Neutrophil (primary cell): ENCODE data around the gene CANT1.

Source experiments
- H3K27ac ChIP-seq: fragments of 200-600 bp; sonication (generic); 2 replicates; pipeline ENCODE4 v1.5.1; 2016; ENCODE audit warnings: mild to moderate bottlenecking, moderate library complexity
- H3K27me3 ChIP-seq: fragments of 200-600 bp; sonication (generic); 2 replicates; pipeline ENCODE4 v1.6.0; 2016; ENCODE audit warnings: mild to moderate bottlenecking
- H3K36me3 ChIP-seq: fragments of 200-600 bp; sonication (generic); 2 replicates; pipeline ENCODE4 v1.5.1; 2017
- H3K4me1 ChIP-seq, 2 experiments: fragments of 200-600 bp in 1 of 2; sonication (generic) in 1 of 2; 1 replicate in 1 of 2; 2 replicates in 1 of 2; pipeline versions ENCODE4 v1.5.1 to v1.6.1; 2013 to 2016; ENCODE audit warnings: low read depth in 1 of 2, low read length in 1 of 2, mild to moderate bottlenecking in 1 of 2, moderate library complexity in 1 of 2; ENCODE audit not compliant: control insufficient read depth in 1 of 2, insufficient read depth in 1 of 2
- H3K4me3 ChIP-seq, 2 experiments: fragments of 200-600 bp in 1 of 2; sonication (generic) in 1 of 2; 1 replicate in 1 of 2; 2 replicates in 1 of 2; pipeline ENCODE4 v1.5.1; 2013 to 2016; ENCODE audit warnings: low read depth in 1 of 2, low read length in 1 of 2, mild to moderate bottlenecking in 1 of 2, moderate library complexity in 1 of 2
- H3K9me3 ChIP-seq: fragments of 200-600 bp; sonication (generic); 2 replicates; pipeline ENCODE4 v1.5.1; 2016
- CTCF ChIP-seq: fragments of 200-600 bp; sonication (generic); IDR thresholded peaks from 2 replicates; pipeline ENCODE4 v1.5.1; 2016; ENCODE audit warnings: antibody characterized with exemption

Gene CANT1

GRCh38 chr17:79019632-79020584, 10.3 kb upstream of the CANT1 start:
- TF ChIP-seq CTCF = no peak
- no peak overlapping the region for H3K4me3 ChIP-seq
- peaks cover 58% of the 10 kb centered on the region for H3K27me3 ChIP-seq
- no peak overlapping the region for H3K27ac ChIP-seq
- no peaks in the 10 kb centered on the region for H3K9me3 ChIP-seq
- H3K36me3 ChIP-seq = no peaks in the 10 kb centered on the region
- peaks cover 0 to 9% of the 10 kb centered on the region in 2 experiments for H3K4me1 ChIP-seq

DNA sequence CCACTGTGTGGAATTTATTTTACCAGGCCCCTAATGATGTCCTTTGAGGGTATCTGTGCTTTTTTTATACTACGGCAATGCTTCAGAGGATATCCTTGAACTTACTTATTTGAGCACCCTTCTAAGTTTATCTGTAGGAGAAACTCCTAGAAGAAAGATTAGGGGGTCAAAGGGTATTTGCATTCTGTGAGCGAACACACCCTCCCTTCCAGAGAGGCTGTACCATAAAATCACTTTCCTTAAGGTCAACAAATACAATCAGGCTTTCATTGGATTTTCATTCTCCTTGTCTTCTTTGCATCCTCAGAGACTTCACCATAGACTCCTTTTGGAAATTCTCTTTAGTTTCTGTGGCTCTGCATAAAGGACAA, 9.7 kb upstream of the CANT1 start:
- H3K27me3 ChIP-seq = peaks cover 58% of the 10 kb centered on the region
- H3K27ac ChIP-seq = no peak overlapping the region
- H3K4me3 ChIP-seq = no peak overlapping the region
- no peaks in the 10 kb centered on the region for H3K36me3 ChIP-seq
- no peak for TF ChIP-seq CTCF
- H3K4me1 ChIP-seq = peaks cover 0 to 6% of the 10 kb centered on the region in 2 experiments
- H3K9me3 ChIP-seq = no peaks in the 10 kb centered on the region

DNA sequence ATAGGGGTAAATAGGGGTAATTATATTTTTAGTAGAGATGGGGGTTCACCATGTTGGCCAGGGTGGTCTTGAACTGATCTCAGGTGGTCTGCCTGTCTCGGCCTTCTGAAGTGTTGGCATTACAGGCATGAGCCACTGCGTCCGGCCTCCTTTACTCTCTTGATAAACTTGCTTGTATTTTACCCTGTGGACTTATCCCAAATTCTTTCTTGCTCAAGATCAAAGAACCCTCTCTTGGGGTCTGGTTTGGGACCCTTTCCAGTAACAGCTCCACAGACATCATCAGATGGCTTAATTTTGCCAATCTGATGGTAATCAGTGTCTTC, 8.8 kb upstream of the CANT1 start:
- Histone ChIP-seq H3K9me3 (no peaks in the 10 kb centered on the region), H3K27me3 (peaks cover 58% of the 10 kb centered on the region), H3K4me3 (no peak overlapping the region), H3K36me3 (no peaks in the 10 kb centered on the region), H3K4me1 (no peaks in the 10 kb centered on the region), H3K27ac (no peak overlapping the region)
- no peak for TF ChIP-seq CTCF

GRCh38 chr17:79017546-79018369, 8.2 kb upstream of the CANT1 start:
- Histone ChIP-seq H3K27ac (no peak overlapping the region), H3K36me3 (no peaks in the 10 kb centered on the region), H3K4me3 (no peak overlapping the region)

More at GRCh38 chr17:79017546-79018369, 8.2 kb upstream of the CANT1 start:
- Histone ChIP-seq H3K9me3 (no peaks in the 10 kb centered on the region), H3K4me1 (no peaks in the 10 kb centered on the region), H3K27me3 (peaks cover 58% of the 10 kb centered on the region)
- TF ChIP-seq CTCF = no peak
